Esophagus squamous epithelium (tissue), 4 donors: ENCODE data around the gene NOL12.

ENCODE experiments used
- POLR2A ChIP-seq, 4 donors: fragments of 450-650 bp; IDR thresholded peaks; one replicate each; pipeline ENCODE4 v1.6.1; 2017; ENCODE audit warnings: antibody characterized with exemption in 4 of 4, mild to moderate bottlenecking in 4 of 4, moderate library complexity in 3 of 4
- TF ChIP-seq, protein P1 (sequence below), 6 experiments: fragments of 450-650 bp in 4 of 6; fragments of 200-600 bp in 2 of 6; sonication (generic) in 2 of 6; IDR thresholded peaks; one replicate each; pipeline ENCODE4 v1.5.1; 2016 to 2019; ENCODE audit warnings: antibody characterized with exemption in 6 of 6, mild to moderate bottlenecking in 4 of 6, moderate library complexity in 4 of 6

GRCh38 chr22:37664249-37665101, 21.7 kb upstream of the NOL12 start:
- TF ChIP-seq, protein P1, sequence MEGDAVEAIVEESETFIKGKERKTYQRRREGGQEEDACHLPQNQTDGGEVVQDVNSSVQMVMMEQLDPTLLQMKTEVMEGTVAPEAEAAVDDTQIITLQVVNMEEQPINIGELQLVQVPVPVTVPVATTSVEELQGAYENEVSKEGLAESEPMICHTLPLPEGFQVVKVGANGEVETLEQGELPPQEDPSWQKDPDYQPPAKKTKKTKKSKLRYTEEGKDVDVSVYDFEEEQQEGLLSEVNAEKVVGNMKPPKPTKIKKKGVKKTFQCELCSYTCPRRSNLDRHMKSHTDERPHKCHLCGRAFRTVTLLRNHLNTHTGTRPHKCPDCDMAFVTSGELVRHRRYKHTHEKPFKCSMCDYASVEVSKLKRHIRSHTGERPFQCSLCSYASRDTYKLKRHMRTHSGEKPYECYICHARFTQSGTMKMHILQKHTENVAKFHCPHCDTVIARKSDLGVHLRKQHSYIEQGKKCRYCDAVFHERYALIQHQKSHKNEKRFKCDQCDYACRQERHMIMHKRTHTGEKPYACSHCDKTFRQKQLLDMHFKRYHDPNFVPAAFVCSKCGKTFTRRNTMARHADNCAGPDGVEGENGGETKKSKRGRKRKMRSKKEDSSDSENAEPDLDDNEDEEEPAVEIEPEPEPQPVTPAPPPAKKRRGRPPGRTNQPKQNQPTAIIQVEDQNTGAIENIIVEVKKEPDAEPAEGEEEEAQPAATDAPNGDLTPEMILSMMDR (IDR thresholded peaks at IDR 0.05), result no peak
- no peak for TF ChIP-seq POLR2A (IDR thresholded peaks at IDR 0.05)
